HepG2 (cell line): ENCODE data around the gene ZNF77. TPM values are rescaled to one million over a fixed set of nuclear protein-coding genes. Genes with fewer than 3 reads are reported as not detected.
A peak's percentile ranks its signal among the peaks of the same experiment; 100 is the strongest.

Experiments used
- ATAC-seq: fragments of 200-7000 bp; cut with Tn5 transposase; 3 replicates; pipeline ENCODE4 v1.9.1; 2020; ENCODE audit warnings: mild to moderate bottlenecking, moderate library complexity
- BruUV-seq: library from RNA; stranded (reverse); fragments of 400-500 nt; replicated peaks from 2 replicates; lab custom pipeline; 2021; lab: Mats Ljungman, UMichigan
- CTCF ChIA-PET: fragments of 300-600 bp; formaldehyde crosslinking; extraction: SDS; loops from one replicate; lab custom pipeline; 2021; ENCODE audit warnings: low total read pairs, inconsistent platforms, low intra/inter-chr PET ratio; lab: Yijun Ruan, JAX
- POLR2A ChIA-PET: fragments of 350-600 bp; sonication (Branson Sonifier 250); formaldehyde crosslinking; loops from one replicate; lab custom pipeline; 2020; ENCODE audit warnings: antibody characterized with exemption, inconsistent platforms; lab: Yijun Ruan, JAX
- DNase-seq: peaks from one replicate; pipeline ENCODE4 v3.0.0-alpha.2; 2015; ENCODE audit warnings: low spot score
- FAIRE-seq: peaks from 3 replicates; lab custom pipeline; 2011; peaks lifted over from hg19 to GRCh38; lab: Jason Lieb, UNC
- H2AFZ ChIP-seq: one replicate; pipeline ENCODE4 v1.6.1; 2011; ENCODE audit warnings: low read length, inconsistent platforms
- H3K27ac ChIP-seq: fragments of 300-600 bp; 3 replicates; pipeline ENCODE4 v1.8.0; 2011; ENCODE audit warnings: mixed run types, mild to moderate bottlenecking, mixed read lengths, low read length, inconsistent platforms; ENCODE audit not compliant: insufficient read depth; ENCODE audit errors: extremely low read length
- H3K27me3 ChIP-seq, 2 experiments: fragments of 200-600 bp in 1 of 2; 2 replicates in 1 of 2; 3 replicates in 1 of 2; pipeline versions ENCODE4 v1.6.0 to v1.8.0; 2011; ENCODE audit warnings: low read length in 2 of 2, mild to moderate bottlenecking in 2 of 2, moderate library complexity in 2 of 2, inconsistent platforms in 1 of 2; ENCODE audit not compliant: insufficient read depth in 2 of 2, control insufficient read depth in 1 of 2
- H3K36me3 ChIP-seq, 2 experiments: fragments of 200-600 bp in 1 of 2; replicated peaks in 1 of 2; 2 replicates in 1 of 2; 3 replicates in 1 of 2; pipeline versions ENCODE4 v1.5.1 to v1.8.0; 2011; ENCODE audit warnings: low read length in 2 of 2, inconsistent platforms in 1 of 2; ENCODE audit not compliant: insufficient read depth in 2 of 2, control insufficient read depth in 1 of 2
- H3K4me1 ChIP-seq: 2 replicates; pipeline ENCODE4 v1.5.1; 2012; ENCODE audit warnings: low read length, inconsistent platforms; ENCODE audit not compliant: insufficient read depth
- H3K4me2 ChIP-seq: 2 replicates; pipeline ENCODE4 v1.6.0; 2011; ENCODE audit warnings: low read depth, low read length, inconsistent platforms
- H3K4me3 ChIP-seq, 3 experiments: fragments of 200-600 bp in 1 of 3; sonication (generic), shearing (Covaris generic) in 1 of 3; replicated peaks in 1 of 3; 2 replicates each; pipeline ENCODE4 v1.5.1; 2011 to 2016; ENCODE audit warnings: low read length in 3 of 3, inconsistent platforms in 2 of 3, low read depth in 2 of 3, mild to moderate bottlenecking in 2 of 3, control low read depth in 1 of 3, mixed read lengths in 1 of 3; ENCODE audit not compliant: insufficient read depth in 1 of 3
- H3K79me2 ChIP-seq: one replicate; pipeline ENCODE4 v1.6.1; 2011; ENCODE audit warnings: low read length, inconsistent platforms; ENCODE audit not compliant: insufficient read depth
- H3K9ac ChIP-seq: 2 replicates; pipeline ENCODE4 v1.6.0; 2011; ENCODE audit warnings: mild to moderate bottlenecking, low read depth, low read length, inconsistent platforms; ENCODE audit not compliant: insufficient read depth
- H3K9me3 ChIP-seq: 2 replicates; pipeline ENCODE4 v1.5.1; 2012; ENCODE audit warnings: mild to moderate bottlenecking, low read length
- H4K20me1 ChIP-seq: 2 replicates; pipeline ENCODE4 v1.6.0; 2011; ENCODE audit warnings: inconsistent platforms, mild to moderate bottlenecking, low read length, moderate library complexity; ENCODE audit not compliant: insufficient read depth
- ATF3 ChIP-seq: sonication (generic); formaldehyde crosslinking; IDR thresholded peaks from 2 replicates; pipeline ENCODE4 v1.4.0; 2020; ENCODE audit warnings: missing genetic modification reagents
- MNT ChIP-seq: fragments of 450-650 bp; IDR thresholded peaks from 2 replicates; pipeline ENCODE4 v1.6.1; 2016
- ZNF317 ChIP-seq: sonication (generic); formaldehyde crosslinking; IDR thresholded peaks from 2 replicates; pipeline ENCODE4 v1.5.0; 2020; ENCODE audit warnings: mild to moderate bottlenecking, missing genetic modification reagents
- WGBS: methylation state at CpG from one replicate; pipeline ENCODE4 v1.1.6; 2017; ENCODE audit warnings: low lambda C conversion rate; 5-methylcytosine and 5-hydroxymethylcytosine counted together
- in situ Hi-C: cut with HindIII; loops from 2 replicates; pipeline ENCODE4 v1.10.0; 2017; ENCODE audit warnings: low pct_unique_long_range_greater_than_20kb; ENCODE audit not compliant: extremely low pct_ligation_motif_present
- intact Hi-C: fragments of 100-400 bp; cut with micrococcal nuclease; formaldehyde crosslinking; loops from one replicate; pipeline ENCODE4 v1.10.0; 2022; ENCODE audit not compliant: unreplicated experiment
- polyA plus RNA-seq, 8 experiments: library from polyadenylated mRNA; depleted of rRNA in 3 of 8; stranded (reverse) in 7 of 8; unstranded in 1 of 8; fragments of >200 nt; fragmentation: Illumina TruSeq in 4 of 8; extraction: Trizol in 4 of 8; gene quantifications; 2 replicates each; pipeline versions ENCODE4 v1.2.1 to v1.2.3, GENCODE V29; 2011 to 2016; ENCODE audit warnings: low read depth in 4 of 8, missing spikeins in 1 of 8, mixed read lengths in 1 of 8; ENCODE audit not compliant: insufficient read depth in 1 of 8
- total RNA-seq, 5 experiments: library from RNA; depleted of rRNA; stranded (reverse); fragments of >200 nt; fragmentation: Illumina TruSeq; extraction: Trizol; gene quantifications; 2 replicates each; pipeline ENCODE4 v1.2.3, GENCODE V29; 2016; ENCODE audit warnings: low read depth in 1 of 5

Gene ZNF77
- total and polyA plus RNA-seq, 2 of the 13 experiments (the other 11 are each of a cell fraction or from before 2014, with no cell fraction given) = 7.1 to 11.5 TPM

GRCh38 chr19:2933490-2933910 lies 11.3 kb downstream of the ZNF77 start:
- Histone ChIP-seq H3K9me3 (no peaks in the 10 kb centered on the region), H3K9ac (no peak overlapping the region), H3K4me2 (no peak overlapping the region), H3K27me3 (no peaks in the 10 kb centered on the region), H3K4me1 (no peaks in the 10 kb centered on the region), H2AFZ (no peak overlapping the region), H3K79me2 (no peaks in the 10 kb centered on the region), H3K27ac (no peak overlapping the region), H4K20me1 (no peaks in the 10 kb centered on the region), H3K36me3 (peaks cover 5 to 41% of the 10 kb centered on the region in 2 experiments), H3K4me3 (no peak overlapping the region)
- intact Hi-C loops (no loop called here), in situ Hi-C loops (no loop called here)
- TF ChIP-seq MNT (peak; percentile 39), ATF3 (no peak)
- no peak for FAIRE-seq
- no peak for DNase-seq
- POLR2A ChIA-PET = no interaction called here
- BruUV-seq = no TSS peak
- no peak for ATAC-seq
- CTCF ChIA-PET = no interaction called here
- WGBS = 98% methylated on average over 18 of the region's 18 CpGs

GRCh38 chr19:2927032-2927430 lies 17.7 kb downstream of the ZNF77 start:
- H3K4me2 ChIP-seq = no peak overlapping the region
- H3K36me3 ChIP-seq = peaks cover 0 to 3% of the 10 kb centered on the region in 2 experiments; a peak in 1 of 5 replicates
- H3K27ac ChIP-seq = no peak overlapping the region
- 96% methylated on average over 18 of the region's 18 CpGs for WGBS
- H3K4me3 ChIP-seq = no peak overlapping the region
- in situ Hi-C loops = no loop called here
- no peaks in the 10 kb centered on the region for H4K20me1 ChIP-seq
- ChIA-PET POLR2A (no interaction called here), CTCF (no interaction called here)
- FAIRE-seq (no peak), DNase-seq (no peak), ATAC-seq (no peak)
- TF ChIP-seq ZNF317 (CRISPR knock-in tag) = no peak
- H3K9ac ChIP-seq = no peak overlapping the region
- no peaks in the 10 kb centered on the region for H3K79me2 ChIP-seq
- intact Hi-C loops = no loop called here
- peaks cover 12% of the 10 kb centered on the region for H3K4me1 ChIP-seq
- H3K9me3 ChIP-seq = no peaks in the 10 kb centered on the region
- no TSS peak for BruUV-seq
- no peak overlapping the region for H2AFZ ChIP-seq
- no peaks in the 10 kb centered on the region for H3K27me3 ChIP-seq
